H1 (cell line): ENCODE data around the gene APH1B. TPM values are rescaled to one million over a fixed set of nuclear protein-coding genes. Genes with fewer than 3 reads are reported as not detected.

Source experiments
- POLR2A ChIP-seq, 2 experiments: IDR thresholded peaks; 1 replicate in 1 of 2; 2 replicates in 1 of 2; pipeline ENCODE4 v1.6.1; 2011; ENCODE audit warnings: low read depth in 2 of 2, low read length in 2 of 2, mild to moderate bottlenecking in 2 of 2; ENCODE audit errors: control extremely low read depth in 1 of 2
- SIN3A ChIP-seq, 2 experiments: IDR thresholded peaks in 1 of 2; conservative IDR thresholded peaks in 1 of 2; 2 replicates each; pipeline ENCODE4 v1.6.1; 2011 to 2012; ENCODE audit warnings: low read length in 2 of 2, improper control_type of control experiment in 1 of 2, low read depth in 1 of 2, mild to moderate bottlenecking in 1 of 2
- polyA plus RNA-seq, 7 experiments: library from polyadenylated mRNA; depleted of rRNA in 3 of 7; stranded (reverse) in 5 of 7; unstranded in 2 of 7; fragments of >200 nt in 5 of 7; fragments of 200-250 nt in 2 of 7; gene quantifications; 1 replicate in 5 of 7; 2 replicates in 1 of 7; 4 replicates in 1 of 7; pipeline versions ENCODE4 v1.2.1 to v1.2.3, GENCODE V29; 2011 to 2013; ENCODE audit warnings: missing spikeins in 2 of 7, mixed read lengths in 2 of 7
- total RNA-seq: library from RNA; stranded (reverse); fragmentation: NEBNext Ultra II Directional; extraction: Animal tissue kit (Norgen Biotek cat#: 25700); gene quantifications from 2 replicates; pipeline ENCODE4 v1.2.1, GENCODE V29; 2021
- TF ChIP-seq, protein P1 (sequence below): IDR thresholded peaks from 2 replicates; pipeline ENCODE4 v1.6.1; 2012; ENCODE audit warnings: inconsistent platforms

The APH1B gene
- total and polyA plus RNA-seq, 2 of the 8 experiments (the other 6 are each of a cell fraction or from before 2014, with no cell fraction given), result 11.5 to 22.9 TPM

DNA sequence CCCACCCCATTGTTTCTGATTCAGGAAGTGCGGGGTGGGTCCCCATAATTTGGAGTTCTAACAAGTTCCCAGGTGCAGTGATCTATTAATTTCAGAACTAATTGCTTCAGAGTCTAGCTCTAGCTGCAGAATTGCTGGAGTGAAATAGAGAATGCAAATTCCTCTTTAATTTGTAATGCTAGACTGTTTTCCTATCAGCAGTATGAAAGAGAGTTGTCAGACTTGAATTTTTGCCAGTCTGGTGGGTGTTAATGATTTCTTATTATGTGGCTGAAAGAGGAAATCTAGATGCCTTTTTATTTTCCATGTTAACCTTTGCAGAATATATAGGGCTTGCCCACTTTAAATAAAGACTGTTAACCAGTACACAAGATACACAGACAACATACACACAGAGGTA is 23.7 kb downstream of the APH1B start (continued):
- TF ChIP-seq SIN3A (conservative IDR thresholded peaks at IDR 0.05 in 1 of 2, IDR thresholded peaks at IDR 0.05 in 1 of 2; ENCODE audit: low read depth in 1 of 2, low read length in 2 of 2) (no peak), POLR2A (IDR thresholded peaks at IDR 0.05; ENCODE audit: control extremely low read depth in 1 of 2, low read depth in 2 of 2, low read length in 2 of 2) (no peak)
- TF ChIP-seq, protein P1, sequence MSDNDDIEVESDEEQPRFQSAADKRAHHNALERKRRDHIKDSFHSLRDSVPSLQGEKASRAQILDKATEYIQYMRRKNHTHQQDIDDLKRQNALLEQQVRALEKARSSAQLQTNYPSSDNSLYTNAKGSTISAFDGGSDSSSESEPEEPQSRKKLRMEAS, result no peak
